ENCODE measurements around the gene SEPTIN3. TPM values are rescaled to one million over a fixed set of nuclear protein-coding genes. Genes with fewer than 3 reads are reported as not detected.
"Not testable (repeated sequence)": the region's sequence is repeated elsewhere in the genome, so short reads cannot be mapped to it uniquely, and the experiment has no call there.

SEPTIN3 gene
- total RNA-seq, 2 experiments from 2014 or later: 0.21 to 0.37 TPM

GRCh38 chr22:41943661-41944209 lies 25.5 kb upstream of the SEPTIN3 start:
- no peak for DNase-seq
- Mint-ChIP-seq H3K27ac (peak overlapping the region; percentile 74), H3K36me3 (ENCODE audit: low read depth) (peaks cover 57% of the 10 kb centered on the region), H3K4me3 (peak overlapping the region; percentile 17), H3K4me1 (ENCODE audit: low read depth) (peaks cover 68% of the 10 kb centered on the region), H3K27me3 (ENCODE audit: low read depth) (no peaks in the 10 kb centered on the region), H3K9me3 (ENCODE audit: insufficient read depth) (no peaks in the 10 kb centered on the region)
- ChIA-PET POLR2A (interaction anchor here (0.9 to 1.2 kb wide), 3 partner anchors 126 to 254 kb away, joined by 3 read pairs; partner anchors contain the start of gene SMDT1), CTCF (interaction anchor here (0.7 to 3.4 kb wide), 6 partner anchors 20 to 276 kb away, joined by 3 to 28 read pairs (median 5); partner anchors contain the start of gene MEI1)
- no peak for ATAC-seq

- Mint-ChIP-seq H3K4me3 (peak within 1 kb of the TSS; percentile 81), H3K36me3 (ENCODE audit: low read depth) (peaks cover 33% of the 10 kb centered on the region), H3K27ac (peak within 1 kb of the TSS; percentile 95), H3K4me1 (ENCODE audit: low read depth) (peaks cover 41% of the 10 kb centered on the region), H3K27me3 (ENCODE audit: low read depth) (no peaks in the 10 kb centered on the region), H3K9me3 (ENCODE audit: insufficient read depth) (no peaks in the 10 kb centered on the region)
- CTCF ChIA-PET: interaction anchor here (0.7 to 2.1 kb wide), 15 partner anchors 9 to 497 kb away, joined by 3 to 16 read pairs (median 4); partner anchors contain the start of genes SREBF2 and TNFRSF13C
- POLR2A ChIA-PET: interaction anchor here (0.5 to 2.7 kb wide), 20 partner anchors 10 to 667 kb away, joined by 3 to 13 read pairs (median 3); partner anchors contain the start of genes CCDC134, DESI1, NDUFA6 and RANGAP1
- DNase-seq (peak; percentile 96), ATAC-seq (peak; percentile 98)
These were observed 22.4 kb upstream of the SEPTIN3 start, which contains the start of gene CENPM for GRCh38 chr22:41946629-41947423. Gene CENPM, minus strand, starts transcription at chr22:41947152. Its CDS starts 76 bp downstream, at chr22:41947076.

GRCh38 chr22:41947424-41948080 lies 21.7 kb upstream of the SEPTIN3 start:
- H3K27ac Mint-ChIP-seq: peak overlapping the region; percentile 95
- POLR2A ChIA-PET: interaction anchor here (0.5 to 2.7 kb wide), 9 partner anchors 8 to 326 kb away, joined by 3 to 13 read pairs (median 3); partner anchors contain the start of genes DESI1, SNU13 and XRCC6
- no peak for DNase-seq
- CTCF ChIA-PET: interaction anchor here (0.7 to 2.1 kb wide), 12 partner anchors 8 to 497 kb away, joined by 3 to 16 read pairs (median 6); partner anchors contain the start of genes SREBF2 and TNFRSF13C
- H3K27me3 Mint-ChIP-seq (ENCODE audit: low read depth): no peaks in the 10 kb centered on the region
- peak overlapping the region; percentile 81 for H3K4me3 Mint-ChIP-seq
- peaks cover 39% of the 10 kb centered on the region for H3K4me1 Mint-ChIP-seq (ENCODE audit: low read depth)
- H3K36me3 Mint-ChIP-seq (ENCODE audit: low read depth): peaks cover 29% of the 10 kb centered on the region
- ATAC-seq: no peak
- no peaks in the 10 kb centered on the region for H3K9me3 Mint-ChIP-seq (ENCODE audit: insufficient read depth)

- POLR2A ChIA-PET: interaction anchor here (0.5 to 2.7 kb wide), 3 partner anchors 7 to 167 kb away, joined by 3 to 6 read pairs (median 4); no protein-coding TSS in a partner anchor
- Mint-ChIP-seq H3K4me1 (ENCODE audit: low read depth) (peaks cover 34% of the 10 kb centered on the region), H3K27ac (no peak overlapping the region), H3K4me3 (peak overlapping the region; percentile 81), H3K36me3 (ENCODE audit: low read depth) (peaks cover 24% of the 10 kb centered on the region), H3K9me3 (ENCODE audit: insufficient read depth) (no peaks in the 10 kb centered on the region), H3K27me3 (ENCODE audit: low read depth) (no peaks in the 10 kb centered on the region)
- DNase-seq (no peak), ATAC-seq (no peak)
- CTCF ChIA-PET: interaction anchor here (1.1 to 1.3 kb wide), 2 partner anchors 7 to 11 kb away, joined by 3 read pairs; no protein-coding TSS in a partner anchor
These were observed 21.1 kb upstream of the SEPTIN3 start for GRCh38 chr22:41948142-41948541.

- Mint-ChIP-seq H3K36me3 (ENCODE audit: low read depth) (peaks cover 18% of the 10 kb centered on the region), H3K4me1 (ENCODE audit: low read depth) (peaks cover 28% of the 10 kb centered on the region)
- H3K27ac Mint-ChIP-seq; ATAC-seq; H3K4me3 Mint-ChIP-seq; H3K27me3 Mint-ChIP-seq (ENCODE audit: low read depth); H3K9me3 Mint-ChIP-seq (ENCODE audit: insufficient read depth); POLR2A ChIA-PET; DNase-seq: not testable (repeated sequence)
- CTCF ChIA-PET: interaction anchor here (1.1 to 1.3 kb wide), 2 partner anchors 8 to 11 kb away, joined by 3 read pairs; no protein-coding TSS in a partner anchor
These were observed 20.3 kb upstream of the SEPTIN3 start for GRCh38 chr22:41948928-41949296.

- POLR2A ChIA-PET: interaction anchor here (0.8 kb wide), 1 partner anchor 168 kb away, joined by 3 read pairs; no protein-coding TSS in a partner anchor
- no peak for DNase-seq
- Mint-ChIP-seq H3K36me3 (ENCODE audit: low read depth) (peaks cover 14% of the 10 kb centered on the region), H3K9me3 (ENCODE audit: insufficient read depth) (no peaks in the 10 kb centered on the region), H3K4me3 (no peak overlapping the region), H3K27ac (no peak overlapping the region), H3K4me1 (ENCODE audit: low read depth) (peaks cover 25% of the 10 kb centered on the region), H3K27me3 (ENCODE audit: low read depth) (no peaks in the 10 kb centered on the region)
- no peak for ATAC-seq
- CTCF ChIA-PET: interaction anchor here (1.1 to 1.2 kb wide), 3 partner anchors 9 to 17 kb away, joined by 3 to 4 read pairs (median 3); no protein-coding TSS in a partner anchor
These were observed 19.8 kb upstream of the SEPTIN3 start for GRCh38 chr22:41949297-41949965.

- Mint-ChIP-seq H3K36me3 (ENCODE audit: low read depth) (no peaks in the 10 kb centered on the region), H3K27ac (no peak within 1 kb of the TSS), H3K9me3 (ENCODE audit: insufficient read depth) (no peaks in the 10 kb centered on the region), H3K4me1 (ENCODE audit: low read depth) (peaks cover 12% of the 10 kb centered on the region), H3K27me3 (ENCODE audit: low read depth) (no peaks in the 10 kb centered on the region), H3K4me3 (no peak within 1 kb of the TSS)
- ChIA-PET CTCF (interaction anchor here (1.0 to 2.2 kb wide), 2 partner anchors 11 to 492 kb away, joined by 3 to 9 read pairs; no protein-coding TSS in a partner anchor), POLR2A (interaction anchor here (0.6 to 2.1 kb wide), 2 partner anchors 26 to 138 kb away, joined by 3 to 6 read pairs; partner anchors contain the start of gene TNFRSF13C)
- no peak for ATAC-seq
- no peak for DNase-seq
These were observed 17.3 kb upstream of the SEPTIN3 start, which contains the start of gene SMIM45 for GRCh38 chr22:41951898-41952474. Gene SMIM45, plus strand, starts transcription at chr22:41952150.

DNA sequence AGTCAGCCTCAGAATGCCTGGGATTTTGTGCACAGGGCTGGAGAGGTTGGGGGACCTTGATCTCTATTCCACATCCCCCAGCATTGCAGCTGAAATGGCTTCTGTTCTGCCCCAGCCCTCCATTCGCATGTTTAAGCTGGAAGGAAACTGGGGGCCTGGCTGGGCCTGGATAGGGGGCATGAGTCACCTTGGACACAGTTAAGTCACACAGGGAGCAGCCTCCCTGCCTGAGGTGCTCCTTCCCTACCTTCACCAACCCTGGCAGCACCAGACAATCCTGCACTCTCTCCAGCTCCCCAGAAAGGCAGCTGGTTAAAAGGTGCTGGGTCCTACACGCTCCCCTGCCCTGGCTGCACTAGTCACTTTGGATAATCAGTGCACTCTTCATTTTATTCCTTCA lies 16.5 kb upstream of the SEPTIN3 start:
- H3K9me3 Mint-ChIP-seq (ENCODE audit: insufficient read depth): no peaks in the 10 kb centered on the region
- H3K4me3 Mint-ChIP-seq: no peak overlapping the region
- H3K36me3 Mint-ChIP-seq (ENCODE audit: low read depth): no peaks in the 10 kb centered on the region
- no peaks in the 10 kb centered on the region for H3K27me3 Mint-ChIP-seq (ENCODE audit: low read depth)
- H3K27ac Mint-ChIP-seq: no peak overlapping the region
- ATAC-seq (no peak), DNase-seq (no peak)
- CTCF ChIA-PET: interaction anchor here (0.9 to 1.0 kb wide), 2 partner anchors 254 to 491 kb away, joined by 3 to 4 read pairs; no protein-coding TSS in a partner anchor
- POLR2A ChIA-PET: interaction anchor here (0.6 to 2.1 kb wide), 2 partner anchors 27 to 137 kb away, joined by 3 to 6 read pairs; partner anchors contain the start of gene TNFRSF13C
- peaks cover 12% of the 10 kb centered on the region for H3K4me1 Mint-ChIP-seq (ENCODE audit: low read depth)

GRCh38 chr22:41957941-41958556 lies 11.2 kb upstream of the SEPTIN3 start:
- H3K36me3 Mint-ChIP-seq (ENCODE audit: low read depth): no peaks in the 10 kb centered on the region
- H3K4me1 Mint-ChIP-seq (ENCODE audit: low read depth): peaks cover 4% of the 10 kb centered on the region
- CTCF ChIA-PET: interaction anchor here (0.5 to 1.8 kb wide), 4 partner anchors 11 to 261 kb away, joined by 3 to 7 read pairs (median 4); partner anchors contain the start of gene SEPTIN3
- peaks cover 6% of the 10 kb centered on the region for H3K27me3 Mint-ChIP-seq (ENCODE audit: low read depth)
- ATAC-seq (peak; percentile 46), DNase-seq (no peak)
- H3K4me3 Mint-ChIP-seq: no peak overlapping the region
- no peak overlapping the region for H3K27ac Mint-ChIP-seq
- H3K9me3 Mint-ChIP-seq (ENCODE audit: insufficient read depth): no peaks in the 10 kb centered on the region
- POLR2A ChIA-PET: no interaction called here
